Activated naive CD4-positive, alpha-beta T cell treated with anti-CD3 and anti-CD28 coated beads, Interleukin-2, amount 50 U/mL, for 24 hours (primary cell): ENCODE results near the gene SLFN12.
A peak's percentile ranks its signal among the peaks of the same experiment; 100 is the strongest.
"Not testable (repeated sequence)": the region's sequence is repeated elsewhere in the genome, so short reads cannot be mapped to it uniquely, and the experiment has no call there.

Experiments
- H3K27ac Mint-ChIP-seq: one replicate; pipeline ENCODE4 v1.8.0; 2021; ENCODE audit warnings: mild to moderate bottlenecking, mixed read lengths
- H3K27me3 Mint-ChIP-seq: one replicate; pipeline ENCODE4 v1.8.0; 2021; ENCODE audit warnings: mixed read lengths
- H3K36me3 Mint-ChIP-seq: one replicate; pipeline ENCODE4 v1.8.0; 2021; ENCODE audit warnings: mixed read lengths
- H3K4me1 Mint-ChIP-seq: one replicate; pipeline ENCODE4 v1.8.0; 2021; ENCODE audit warnings: mixed read lengths
- H3K4me3 Mint-ChIP-seq: one replicate; pipeline ENCODE4 v1.8.0; 2021; ENCODE audit warnings: mild to moderate bottlenecking, mixed read lengths
- H3K9me3 Mint-ChIP-seq: one replicate; pipeline ENCODE4 v1.8.0; 2021; ENCODE audit warnings: mixed read lengths

SLFN12 gene

GRCh38 chr17:35429702-35430101, 2.6 kb downstream of the SLFN12 start:
- H3K9me3 Mint-ChIP-seq = no peaks in the 10 kb centered on the region
- no peaks in the 10 kb centered on the region for H3K27me3 Mint-ChIP-seq
- H3K4me1 Mint-ChIP-seq = peaks cover 58% of the 10 kb centered on the region
- no peak overlapping the region for H3K27ac Mint-ChIP-seq
- no peaks in the 10 kb centered on the region for H3K36me3 Mint-ChIP-seq
- H3K4me3 Mint-ChIP-seq = no peak overlapping the region

DNA sequence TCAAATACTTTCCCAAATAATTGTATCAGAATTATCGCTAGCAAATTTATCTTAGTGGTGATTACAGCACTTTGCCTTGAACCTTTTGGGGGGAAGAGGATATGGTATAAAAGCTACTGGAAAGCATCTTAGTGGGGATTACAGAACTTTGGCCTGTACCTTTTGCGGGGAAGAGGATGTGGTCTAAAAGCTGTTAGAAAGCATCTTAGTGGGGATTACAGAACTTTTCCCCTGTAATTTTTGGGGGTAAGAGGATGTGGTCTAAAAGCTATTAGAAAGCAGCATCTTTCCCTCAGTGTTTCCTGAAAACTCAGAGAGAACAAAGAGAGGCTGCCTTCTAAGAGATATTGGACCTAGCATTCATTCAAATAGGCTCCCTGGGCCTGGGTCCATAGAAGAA, 4.1 kb downstream of the SLFN12 start:
- no peaks in the 10 kb centered on the region for H3K36me3 Mint-ChIP-seq
- H3K4me3 Mint-ChIP-seq = no peak overlapping the region
- no peaks in the 10 kb centered on the region for H3K27me3 Mint-ChIP-seq
- no peak overlapping the region for H3K27ac Mint-ChIP-seq
- peaks cover 48% of the 10 kb centered on the region for H3K4me1 Mint-ChIP-seq
- no peaks in the 10 kb centered on the region for H3K9me3 Mint-ChIP-seq

- no peak overlapping the region for H3K27ac Mint-ChIP-seq
- peaks cover 10% of the 10 kb centered on the region for H3K4me1 Mint-ChIP-seq
- no peaks in the 10 kb centered on the region for H3K27me3 Mint-ChIP-seq
- no peak overlapping the region for H3K4me3 Mint-ChIP-seq
- no peaks in the 10 kb centered on the region for H3K9me3 Mint-ChIP-seq
- H3K36me3 Mint-ChIP-seq = peaks cover 1% of the 10 kb centered on the region
Measured at GRCh38 chr17:35423761-35424160, 8.5 kb downstream of the SLFN12 start.

DNA sequence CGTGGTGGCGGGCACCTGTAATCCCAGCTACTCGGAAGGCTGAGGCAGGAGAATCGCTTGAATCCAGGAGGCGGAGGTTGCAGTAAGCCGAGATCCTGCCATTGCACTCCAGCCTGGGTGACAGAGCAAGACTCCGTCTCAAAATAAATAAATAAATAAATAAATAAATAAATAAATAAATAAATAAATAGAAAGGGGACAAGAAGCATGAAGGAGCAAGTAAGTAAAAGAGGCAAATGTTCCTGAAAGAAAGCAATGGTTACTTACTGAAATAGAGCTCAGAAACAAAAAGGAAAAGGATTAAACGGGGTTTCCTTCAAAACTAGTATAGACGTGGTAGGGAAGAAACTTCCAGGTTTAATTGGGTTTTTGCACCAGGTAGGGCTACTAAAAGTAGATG, 11.2 kb downstream of the SLFN12 start:
- not testable (repeated sequence) for H3K9me3 Mint-ChIP-seq, H3K27ac Mint-ChIP-seq, H3K4me1 Mint-ChIP-seq, H3K36me3 Mint-ChIP-seq, H3K4me3 Mint-ChIP-seq, H3K27me3 Mint-ChIP-seq

DNA sequence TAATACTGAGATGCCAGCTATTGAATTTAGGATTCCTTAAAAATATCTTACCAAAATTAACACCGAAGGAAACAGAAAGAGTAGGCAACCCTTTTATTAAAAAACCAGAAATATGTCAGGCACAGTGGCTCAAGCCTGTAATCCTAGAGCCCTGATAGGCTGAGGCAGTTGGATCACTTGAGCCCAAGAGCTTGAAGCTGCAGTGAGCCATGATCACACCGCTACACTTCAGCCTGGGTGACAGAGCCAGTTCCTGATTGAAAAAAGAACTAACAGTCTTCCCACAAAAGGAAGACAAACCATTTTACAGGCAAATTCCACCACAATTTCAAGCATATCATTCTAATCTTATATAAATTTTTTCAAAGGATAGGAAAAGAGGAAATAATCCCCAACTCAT, 15.6 kb downstream of the SLFN12 start:
- peaks cover 10% of the 10 kb centered on the region for H3K4me1 Mint-ChIP-seq
- no peak overlapping the region for H3K4me3 Mint-ChIP-seq
- H3K27ac Mint-ChIP-seq = no peak overlapping the region
- H3K36me3 Mint-ChIP-seq = peaks cover 28% of the 10 kb centered on the region
- H3K27me3 Mint-ChIP-seq = no peaks in the 10 kb centered on the region
- no peaks in the 10 kb centered on the region for H3K9me3 Mint-ChIP-seq

GRCh38 chr17:35414707-35415106, 17.6 kb downstream of the SLFN12 start:
- not testable (repeated sequence) for H3K9me3 Mint-ChIP-seq, H3K27me3 Mint-ChIP-seq, H3K27ac Mint-ChIP-seq, H3K4me3 Mint-ChIP-seq
- H3K36me3 Mint-ChIP-seq = peaks cover 34% of the 10 kb centered on the region
- H3K4me1 Mint-ChIP-seq = peaks cover 10% of the 10 kb centered on the region

DNA sequence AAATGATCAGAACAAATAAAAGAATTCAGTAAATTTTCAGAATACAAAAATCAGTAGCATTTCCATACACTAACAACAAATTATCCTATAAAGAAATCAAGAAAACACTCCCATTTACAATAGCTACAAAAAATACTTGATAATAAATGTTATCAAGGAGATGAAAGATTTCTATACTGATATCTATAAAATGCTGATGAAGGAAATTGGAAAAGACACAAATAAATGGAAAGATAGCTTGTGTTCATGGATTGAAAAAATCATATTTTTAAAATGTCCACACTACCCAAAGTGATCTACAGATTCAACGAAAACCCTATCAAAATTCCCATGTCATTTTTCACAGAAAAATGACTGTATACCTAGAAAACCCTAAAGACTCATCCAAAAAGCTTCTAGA, 18.1 kb downstream of the SLFN12 start:
- Mint-ChIP-seq H3K4me3 (no peak overlapping the region), H3K27me3 (no peaks in the 10 kb centered on the region), H3K9me3 (no peaks in the 10 kb centered on the region), H3K4me1 (peaks cover 10% of the 10 kb centered on the region), H3K36me3 (peaks cover 35% of the 10 kb centered on the region), H3K27ac (no peak overlapping the region)

- H3K27me3 Mint-ChIP-seq = no peaks in the 10 kb centered on the region
- no peak overlapping the region for H3K4me3 Mint-ChIP-seq
- peaks cover 6% of the 10 kb centered on the region for H3K4me1 Mint-ChIP-seq
- H3K27ac Mint-ChIP-seq = no peak overlapping the region
- H3K36me3 Mint-ChIP-seq = peaks cover 13% of the 10 kb centered on the region
- no peaks in the 10 kb centered on the region for H3K9me3 Mint-ChIP-seq
Measured at GRCh38 chr17:35407531-35407930, 24.8 kb downstream of the SLFN12 start.

- Mint-ChIP-seq H3K27ac (no peak overlapping the region), H3K36me3 (peaks cover 11% of the 10 kb centered on the region), H3K27me3 (no peaks in the 10 kb centered on the region), H3K9me3 (no peaks in the 10 kb centered on the region), H3K4me1 (peaks cover 16% of the 10 kb centered on the region), H3K4me3 (no peak overlapping the region)
Measured at GRCh38 chr17:35406568-35406967, 25.7 kb downstream of the SLFN12 start.

DNA sequence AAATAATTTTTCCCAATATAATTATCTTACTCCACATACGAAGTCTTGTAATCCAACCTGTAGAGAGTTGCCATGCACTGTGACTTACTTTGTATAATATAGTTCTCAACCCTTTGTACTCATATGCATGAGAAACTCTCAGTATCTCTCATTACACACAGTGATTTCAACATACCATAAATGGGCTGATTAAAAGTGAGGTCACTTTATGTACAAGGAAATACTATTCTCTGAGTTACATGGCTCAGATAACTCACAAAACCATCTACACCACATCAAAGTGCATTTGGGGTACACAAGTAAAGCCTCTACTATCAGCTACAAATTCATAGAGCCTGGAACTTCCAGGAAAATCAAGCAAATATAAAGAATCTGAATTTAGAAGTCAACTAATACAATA, 27.9 kb downstream of the SLFN12 start:
- no peaks in the 10 kb centered on the region for H3K9me3 Mint-ChIP-seq
- H3K36me3 Mint-ChIP-seq = peaks cover 4% of the 10 kb centered on the region
- no peak overlapping the region for H3K27ac Mint-ChIP-seq
- no peak overlapping the region for H3K4me3 Mint-ChIP-seq
- peaks cover 22% of the 10 kb centered on the region for H3K4me1 Mint-ChIP-seq
- no peaks in the 10 kb centered on the region for H3K27me3 Mint-ChIP-seq

- not testable (repeated sequence) for H3K27me3 Mint-ChIP-seq, H3K27ac Mint-ChIP-seq, H3K9me3 Mint-ChIP-seq, H3K4me3 Mint-ChIP-seq, H3K4me1 Mint-ChIP-seq, H3K36me3 Mint-ChIP-seq
Measured at GRCh38 chr17:35393783-35394182, 38.5 kb downstream of the SLFN12 start.

- peaks cover 6% of the 10 kb centered on the region for H3K4me1 Mint-ChIP-seq
- no peak overlapping the region for H3K27ac Mint-ChIP-seq
- H3K9me3 Mint-ChIP-seq = no peaks in the 10 kb centered on the region
- peaks cover 1% of the 10 kb centered on the region for H3K36me3 Mint-ChIP-seq
- H3K4me3 Mint-ChIP-seq = no peak overlapping the region
- H3K27me3 Mint-ChIP-seq = no peaks in the 10 kb centered on the region
Measured at GRCh38 chr17:35390663-35391062, 41.6 kb downstream of the SLFN12 start.

DNA sequence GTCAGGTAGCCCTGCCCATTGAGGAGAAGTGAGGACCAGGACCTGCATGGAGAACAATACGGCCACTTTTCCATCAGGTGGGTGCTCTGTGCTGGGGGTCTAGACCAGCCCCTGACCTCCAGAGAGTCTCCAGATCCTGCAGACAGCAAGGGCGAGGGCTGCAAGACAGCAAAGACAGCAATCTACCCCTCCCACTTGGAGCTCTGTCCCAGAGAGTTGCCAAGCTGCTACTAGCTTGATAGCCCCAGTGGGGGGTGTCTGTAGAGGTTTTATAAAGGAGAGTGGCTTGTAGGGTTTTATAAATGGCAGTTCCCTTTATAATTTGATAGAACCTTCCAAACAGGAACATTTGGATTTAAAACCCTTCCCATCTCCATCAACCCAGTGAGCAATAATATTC, 42.1 kb downstream of the SLFN12 start:
- peaks cover 6% of the 10 kb centered on the region for H3K4me1 Mint-ChIP-seq
- H3K36me3 Mint-ChIP-seq = peaks cover 1% of the 10 kb centered on the region
- no peaks in the 10 kb centered on the region for H3K27me3 Mint-ChIP-seq
- H3K4me3 Mint-ChIP-seq = no peak overlapping the region
- no peak overlapping the region for H3K27ac Mint-ChIP-seq
- no peaks in the 10 kb centered on the region for H3K9me3 Mint-ChIP-seq

DNA sequence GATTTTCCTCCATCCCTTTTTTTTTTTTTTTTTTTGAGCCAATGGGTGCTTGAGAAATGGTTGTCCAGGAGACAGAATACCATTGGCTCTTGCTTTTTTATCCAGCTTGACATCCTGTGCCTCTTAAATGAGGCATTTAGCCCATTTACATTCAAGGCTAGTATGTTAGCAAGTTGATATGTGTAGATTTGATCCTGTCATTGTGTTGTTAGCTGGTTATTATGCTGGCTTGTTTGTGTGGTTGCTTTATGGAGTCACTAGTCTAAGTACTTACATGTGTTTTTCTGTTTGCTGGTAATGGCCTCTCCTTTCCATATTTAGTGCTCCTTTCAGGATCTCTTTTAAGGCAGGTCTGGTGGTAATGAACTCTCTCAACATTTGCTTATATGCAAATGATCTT, 44.8 kb downstream of the SLFN12 start:
- H3K36me3 Mint-ChIP-seq = peaks cover 3% of the 10 kb centered on the region
- H3K27me3 Mint-ChIP-seq = no peaks in the 10 kb centered on the region
- H3K4me1 Mint-ChIP-seq = no peaks in the 10 kb centered on the region
- H3K9me3 Mint-ChIP-seq = no peaks in the 10 kb centered on the region
- H3K4me3 Mint-ChIP-seq = no peak overlapping the region
- no peak overlapping the region for H3K27ac Mint-ChIP-seq

- Mint-ChIP-seq H3K4me3 (no peak overlapping the region), H3K27me3 (no peaks in the 10 kb centered on the region), H3K27ac (no peak overlapping the region), H3K9me3 (no peaks in the 10 kb centered on the region), H3K36me3 (no peaks in the 10 kb centered on the region), H3K4me1 (peaks cover 40% of the 10 kb centered on the region)
Measured at GRCh38 chr17:35377706-35378105, 54.6 kb downstream of the SLFN12 start.

GRCh38 chr17:35377068-35377467, 55.2 kb downstream of the SLFN12 start:
- H3K9me3 Mint-ChIP-seq = no peaks in the 10 kb centered on the region
- no peaks in the 10 kb centered on the region for H3K27me3 Mint-ChIP-seq
- H3K4me1 Mint-ChIP-seq = peaks cover 44% of the 10 kb centered on the region
- peak overlapping the region; percentile 56 for H3K27ac Mint-ChIP-seq
- H3K36me3 Mint-ChIP-seq = no peaks in the 10 kb centered on the region
- H3K4me3 Mint-ChIP-seq = no peak overlapping the region

DNA sequence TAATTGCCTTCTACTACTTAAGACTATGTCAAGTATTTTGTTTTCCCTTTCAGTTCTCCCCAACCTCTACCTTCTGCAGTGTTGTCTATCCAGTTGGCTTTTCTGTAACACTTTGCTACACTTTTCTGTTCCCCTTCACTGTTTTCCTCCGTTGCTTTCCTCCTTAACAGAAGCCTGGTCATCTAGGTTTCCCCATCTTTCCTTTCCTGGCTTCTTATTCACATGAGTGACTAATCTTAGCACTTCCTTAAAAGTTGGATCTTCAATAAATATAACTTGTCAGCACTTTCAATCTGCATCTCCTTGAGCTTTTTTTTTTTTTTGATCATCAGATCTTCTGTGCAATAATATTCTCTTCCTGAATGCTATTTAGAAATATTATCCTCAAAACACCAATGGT, 56.1 kb downstream of the SLFN12 start:
- no peaks in the 10 kb centered on the region for H3K27me3 Mint-ChIP-seq
- H3K36me3 Mint-ChIP-seq = no peaks in the 10 kb centered on the region
- H3K27ac Mint-ChIP-seq = no peak overlapping the region
- no peaks in the 10 kb centered on the region for H3K9me3 Mint-ChIP-seq
- peak overlapping the region; percentile 3 for H3K4me3 Mint-ChIP-seq
- peaks cover 52% of the 10 kb centered on the region for H3K4me1 Mint-ChIP-seq
